Measurements from ENCODE around the gene PAX8. TPM values are rescaled to one million over a fixed set of nuclear protein-coding genes. Genes with fewer than 3 reads are reported as not detected.

Gene PAX8
- total RNA-seq, 5 donors from 2014 or later (not counting 1 experiment from before 2014, with no cell fraction given): 1.0 to 1.8 (median 1.3) TPM

GRCh38 chr2:113209011-113209645 lies 69.6 kb downstream of the PAX8 start:
- ATAC-seq (replicated peaks in 1 of 4) (no peak), DNase-seq (no peak)
- ChIA-PET POLR2A (no interaction called here), CTCF (interaction anchor here in 1 of 2 donors (0.9 kb wide), 1 partner anchor 180 kb away, joined by 3 read pairs; no protein-coding TSS in a partner anchor)
- no peaks in the 10 kb centered on the region for H3K36me3 ChIP-seq (ENCODE audit: control insufficient read depth in 2 of 2, extremely low read depth in 1 of 2, insufficient read depth in 1 of 2, low read length in 1 of 2)
- peaks cover 0 to 12% of the 10 kb centered on the region in 2 experiments for H3K27me3 ChIP-seq (replicated peaks in 1 of 2; ENCODE audit: control insufficient read depth in 2 of 2, extremely low read depth in 1 of 2, insufficient read depth in 2 of 2, low read length in 1 of 2)
- Mint-ChIP-seq H3K9me3 (no peaks in the 10 kb centered on the region), H3K27ac (no peak overlapping the region), H3K4me1 (peaks cover 14 to 21% (median 20%) of the 10 kb centered on the region in 3 donors), H3K4me3 (no peak overlapping the region), H3K36me3 (no peaks in the 10 kb centered on the region), H3K27me3 (peaks cover 0 to 4% of the 10 kb centered on the region in 2 donors)
- H3K4me3 ChIP-seq (ENCODE audit: control insufficient read depth in 1 of 2, extremely low read depth in 1 of 2, low read length in 1 of 2): no peak overlapping the region
- WGBS (ENCODE audit: insufficient coverage): 69% methylated on average over 5 of the region's 8 CpGs
- H3K4me1 ChIP-seq (ENCODE audit: control insufficient read depth in 1 of 2, extremely low read depth in 1 of 2, insufficient read depth in 2 of 2, low read length in 2 of 2): peaks cover 0 to 15% of the 10 kb centered on the region in 2 experiments
- H3K27ac ChIP-seq (ENCODE audit: low read length): no peak overlapping the region
- H3K9me3 ChIP-seq: no peaks in the 10 kb centered on the region

DNA sequence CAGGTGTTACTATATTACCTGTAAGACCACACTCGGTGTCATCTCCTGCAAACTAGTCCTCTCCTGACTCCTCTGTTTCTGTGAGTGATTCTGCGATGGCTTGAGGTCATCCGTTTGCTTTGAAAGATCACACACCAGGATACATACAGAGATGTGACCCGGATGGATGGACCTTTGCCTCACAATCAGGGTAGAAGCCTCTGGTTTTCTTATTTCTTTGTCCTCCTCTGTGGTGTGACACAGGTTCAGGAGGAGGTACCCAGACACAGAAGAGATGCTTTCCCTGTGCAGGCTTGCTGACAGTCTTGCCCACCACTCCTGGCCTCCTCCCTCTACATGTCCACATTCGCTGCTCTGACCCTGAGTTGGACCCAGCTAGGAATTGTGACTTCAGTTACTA lies 70.3 kb downstream of the PAX8 start:
- Histone ChIP-seq H3K4me1 (ENCODE audit: control insufficient read depth in 1 of 2, extremely low read depth in 1 of 2, insufficient read depth in 2 of 2, low read length in 2 of 2) (peaks cover 0 to 19% of the 10 kb centered on the region in 2 experiments), H3K27me3 (replicated peaks in 1 of 2; ENCODE audit: control insufficient read depth in 2 of 2, extremely low read depth in 1 of 2, insufficient read depth in 2 of 2, low read length in 1 of 2) (peaks cover 0 to 7% of the 10 kb centered on the region in 2 experiments), H3K36me3 (ENCODE audit: control insufficient read depth in 2 of 2, extremely low read depth in 1 of 2, insufficient read depth in 1 of 2, low read length in 1 of 2) (no peaks in the 10 kb centered on the region), H3K9me3 (no peaks in the 10 kb centered on the region), H3K4me3 (ENCODE audit: control insufficient read depth in 1 of 2, extremely low read depth in 1 of 2, low read length in 1 of 2) (no peak overlapping the region), H3K27ac (ENCODE audit: low read length) (no peak overlapping the region)
- Mint-ChIP-seq H3K27me3 (peaks cover 0 to 2% of the 10 kb centered on the region in 2 donors), H3K36me3 (no peaks in the 10 kb centered on the region), H3K4me3 (no peak overlapping the region), H3K9me3 (no peaks in the 10 kb centered on the region), H3K27ac (peak overlapping the region; percentile 42 to 71), H3K4me1 (peaks cover 18 to 28% (median 24%) of the 10 kb centered on the region in 3 donors)
- CTCF ChIA-PET: interaction anchor here in 1 of 2 donors (0.9 kb wide), 1 partner anchor 181 kb away, joined by 3 read pairs; no protein-coding TSS in a partner anchor
- WGBS (ENCODE audit: insufficient coverage): 90% methylated on average over 4 of the region's 5 CpGs
- ATAC-seq (replicated peaks in 1 of 4) (no peak), DNase-seq (no peak)
- POLR2A ChIA-PET: no interaction called here

DNA sequence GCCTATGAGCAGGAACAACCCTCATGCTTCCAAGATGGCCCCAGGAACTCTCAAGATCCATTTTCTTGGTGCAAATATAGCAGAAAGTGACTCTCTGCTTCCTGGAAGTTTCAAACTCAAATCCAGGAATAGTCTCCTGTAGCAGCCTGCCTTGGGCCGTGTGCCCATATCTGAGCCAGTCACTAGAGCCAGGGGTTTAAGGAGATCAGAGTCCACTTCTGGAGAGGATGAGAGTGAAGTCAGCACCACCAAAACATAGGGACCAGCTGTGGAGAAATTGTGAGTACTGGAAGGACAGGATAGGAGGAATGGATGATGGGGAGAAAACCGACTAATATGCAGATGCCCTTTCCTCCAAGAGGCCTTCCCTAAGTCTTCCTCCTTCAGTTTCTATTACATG lies 71.7 kb downstream of the PAX8 start:
- H3K27ac ChIP-seq (ENCODE audit: low read length): no peak overlapping the region
- peaks cover 0 to 19% of the 10 kb centered on the region in 2 experiments for H3K4me1 ChIP-seq (ENCODE audit: control insufficient read depth in 1 of 2, extremely low read depth in 1 of 2, insufficient read depth in 2 of 2, low read length in 2 of 2)
- WGBS (ENCODE audit: insufficient coverage): 60% methylated on average over 1 of the region's 2 CpGs
- peaks cover 0 to 10% of the 10 kb centered on the region in 2 donors for H3K36me3 ChIP-seq (ENCODE audit: control insufficient read depth in 2 of 2, extremely low read depth in 1 of 2, insufficient read depth in 1 of 2, low read length in 1 of 2)
- DNase-seq (no peak), ATAC-seq (replicated peaks in 1 of 4) (no peak)
- Mint-ChIP-seq H3K27me3 (peaks cover 0 to under 1% of the 10 kb centered on the region in 2 donors), H3K4me3 (no peak overlapping the region), H3K36me3 (peaks cover 5% of the 10 kb centered on the region), H3K4me1 (peaks cover 18 to 35% (median 24%) of the 10 kb centered on the region in 3 donors), H3K9me3 (no peaks in the 10 kb centered on the region), H3K27ac (peak overlapping the region; percentile 39 to 57)
- no peaks in the 10 kb centered on the region for H3K27me3 ChIP-seq (replicated peaks in 1 of 2; ENCODE audit: control insufficient read depth in 2 of 2, extremely low read depth in 1 of 2, insufficient read depth in 2 of 2, low read length in 1 of 2)
- H3K4me3 ChIP-seq (ENCODE audit: control insufficient read depth in 1 of 2, extremely low read depth in 1 of 2, low read length in 1 of 2): no peak overlapping the region
- POLR2A ChIA-PET: interaction anchor here in 1 of 2 donors (0.6 kb wide), 1 partner anchor 152 kb away, joined by 4 read pairs; no protein-coding TSS in a partner anchor
- no peaks in the 10 kb centered on the region for H3K9me3 ChIP-seq
- CTCF ChIA-PET: interaction anchor here (1.0 to 4.3 kb wide), 2 partner anchors 69 to 164 kb away, joined by 5 to 58 read pairs; no protein-coding TSS in a partner anchor

DNA sequence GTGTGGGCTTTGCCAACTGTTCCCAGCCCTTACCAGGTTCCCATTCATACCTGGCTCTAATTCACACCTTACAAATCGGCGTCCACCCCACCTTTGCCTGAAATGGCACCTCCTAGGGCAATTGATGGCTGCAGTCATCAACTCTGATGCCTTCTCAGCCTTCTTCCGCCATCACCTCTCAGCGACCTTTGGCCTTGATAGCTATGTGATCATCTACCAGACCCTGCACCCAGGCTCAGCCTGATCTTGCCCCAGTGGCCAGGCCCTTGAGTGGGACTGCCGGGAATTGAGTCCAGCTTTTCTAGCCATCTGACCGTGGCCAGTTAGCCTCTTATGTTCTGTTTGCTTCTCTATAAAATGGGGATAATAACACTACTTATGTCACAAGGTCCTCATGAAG lies 72.5 kb downstream of the PAX8 start:
- no peak for ATAC-seq (replicated peaks in 1 of 4)
- POLR2A ChIA-PET: interaction anchor here in 1 of 2 donors (0.6 kb wide), 1 partner anchor 153 kb away, joined by 4 read pairs; no protein-coding TSS in a partner anchor
- H3K36me3 Mint-ChIP-seq: peaks cover 5% of the 10 kb centered on the region

GRCh38 chr2:113203901-113204519 lies 74.7 kb downstream of the PAX8 start:
- Histone ChIP-seq H3K27me3 (replicated peaks in 1 of 2; ENCODE audit: control insufficient read depth in 2 of 2, extremely low read depth in 1 of 2, insufficient read depth in 2 of 2, low read length in 1 of 2) (no peaks in the 10 kb centered on the region), H3K36me3 (ENCODE audit: control insufficient read depth in 2 of 2, extremely low read depth in 1 of 2, insufficient read depth in 1 of 2, low read length in 1 of 2) (peaks cover 7 to 41% of the 10 kb centered on the region in 2 donors), H3K4me1 (ENCODE audit: control insufficient read depth in 1 of 2, extremely low read depth in 1 of 2, insufficient read depth in 2 of 2, low read length in 2 of 2) (peaks cover 0 to 21% of the 10 kb centered on the region in 2 experiments), H3K9me3 (no peaks in the 10 kb centered on the region), H3K4me3 (ENCODE audit: control insufficient read depth in 1 of 2, extremely low read depth in 1 of 2, low read length in 1 of 2) (no peak overlapping the region), H3K27ac (ENCODE audit: low read length) (peak overlapping the region; percentile 67)
- ATAC-seq (replicated peaks in 1 of 4) (peak; percentile 83 to 91 (median 84)), DNase-seq (peak; percentile 52 to 87 (median 71))
- H3K4me1 Mint-ChIP-seq: peaks cover 18 to 35% (median 26%) of the 10 kb centered on the region in 3 donors
- H3K36me3 Mint-ChIP-seq: peaks cover 17% of the 10 kb centered on the region
- H3K9me3 Mint-ChIP-seq: no peaks in the 10 kb centered on the region
- POLR2A ChIA-PET: interaction anchor here (0.5 to 1.1 kb wide), 4 partner anchors 29 to 66 kb away, joined by 3 to 5 read pairs (median 4); no protein-coding TSS in a partner anchor
- H3K4me3 Mint-ChIP-seq: peak overlapping the region in 1 of 3 donors; percentile 40
- no peaks in the 10 kb centered on the region for H3K27me3 Mint-ChIP-seq
- 18% methylated on average over 5 of the region's 5 CpGs for WGBS (ENCODE audit: insufficient coverage)
- CTCF ChIA-PET: interaction anchor here (0.6 to 4.3 kb wide), 35 partner anchors 9 to 207 kb away, joined by 3 to 58 read pairs (median 4); partner anchors contain the start of gene PSD4 (in 1 of the 2)
- peak overlapping the region; percentile 93 to 95 for H3K27ac Mint-ChIP-seq

More for the DNA sequence above, 72.5 kb downstream of the PAX8 start:
- H3K27me3 Mint-ChIP-seq: no peaks in the 10 kb centered on the region
- Histone ChIP-seq H3K36me3 (ENCODE audit: control insufficient read depth in 2 of 2, extremely low read depth in 1 of 2, insufficient read depth in 1 of 2, low read length in 1 of 2) (peaks cover 2 to 18% of the 10 kb centered on the region in 2 donors), H3K27me3 (replicated peaks in 1 of 2; ENCODE audit: control insufficient read depth in 2 of 2, extremely low read depth in 1 of 2, insufficient read depth in 2 of 2, low read length in 1 of 2) (no peaks in the 10 kb centered on the region), H3K4me3 (ENCODE audit: control insufficient read depth in 1 of 2, extremely low read depth in 1 of 2, low read length in 1 of 2) (no peak overlapping the region), H3K9me3 (no peaks in the 10 kb centered on the region), H3K27ac (ENCODE audit: low read length) (no peak overlapping the region), H3K4me1 (ENCODE audit: control insufficient read depth in 1 of 2, extremely low read depth in 1 of 2, insufficient read depth in 2 of 2, low read length in 2 of 2) (peaks cover 0 to 19% of the 10 kb centered on the region in 2 experiments)
- peak overlapping the region; percentile 65 to 91 for H3K27ac Mint-ChIP-seq
- CTCF ChIA-PET: interaction anchor here (0.7 to 4.3 kb wide), 5 partner anchors 45 to 886 kb away, joined by 3 to 58 read pairs (median 9); no protein-coding TSS in a partner anchor
- no peak overlapping the region for H3K4me3 Mint-ChIP-seq
- 90% methylated on average over 5 of the region's 6 CpGs for WGBS (ENCODE audit: insufficient coverage)
- H3K9me3 Mint-ChIP-seq: no peaks in the 10 kb centered on the region
- H3K4me1 Mint-ChIP-seq: peaks cover 18 to 35% (median 24%) of the 10 kb centered on the region in 3 donors
- no peak for DNase-seq

- no peaks in the 10 kb centered on the region for H3K9me3 Mint-ChIP-seq
- H3K27ac Mint-ChIP-seq: peak overlapping the region in 1 of 2 donors; percentile 24
- H3K27ac ChIP-seq (ENCODE audit: low read length): no peak overlapping the region
- ChIA-PET POLR2A (no interaction called here), CTCF (interaction anchor here (0.7 to 4.3 kb wide), 9 partner anchors 10 to 183 kb away, joined by 3 to 58 read pairs (median 4); no protein-coding TSS in a partner anchor)
- no peaks in the 10 kb centered on the region for H3K9me3 ChIP-seq
- H3K36me3 Mint-ChIP-seq: peaks cover 17% of the 10 kb centered on the region
- H3K4me1 ChIP-seq (ENCODE audit: control insufficient read depth in 1 of 2, extremely low read depth in 1 of 2, insufficient read depth in 2 of 2, low read length in 2 of 2): peaks cover 0 to 26% of the 10 kb centered on the region in 2 experiments
- H3K27me3 Mint-ChIP-seq: no peaks in the 10 kb centered on the region
- H3K27me3 ChIP-seq (replicated peaks in 1 of 2; ENCODE audit: control insufficient read depth in 2 of 2, extremely low read depth in 1 of 2, insufficient read depth in 2 of 2, low read length in 1 of 2): no peaks in the 10 kb centered on the region
- H3K36me3 ChIP-seq (ENCODE audit: control insufficient read depth in 2 of 2, extremely low read depth in 1 of 2, insufficient read depth in 1 of 2, low read length in 1 of 2): peaks cover 7 to 48% of the 10 kb centered on the region in 2 donors
- DNase-seq: no peak
- H3K4me3 Mint-ChIP-seq: no peak overlapping the region
- H3K4me3 ChIP-seq (ENCODE audit: control insufficient read depth in 1 of 2, extremely low read depth in 1 of 2, low read length in 1 of 2): no peak overlapping the region
- ATAC-seq (replicated peaks in 1 of 4): no peak
- H3K4me1 Mint-ChIP-seq: peaks cover 17 to 32% (median 25%) of the 10 kb centered on the region in 3 donors
Observed at GRCh38 chr2:113203217-113203530, 75.5 kb downstream of the PAX8 start.
